ENCODE measurements around the gene RAB3C. TPM values are rescaled to one million over a fixed set of nuclear protein-coding genes. Genes with fewer than 3 reads are reported as not detected.

RAB3C gene
- total RNA-seq, 6 experiments from 2014 or later = 0.18 to 2.6 (median 0.99) TPM

- H3K4me1 ChIP-seq = no peaks in the 10 kb centered on the region
- DNase-seq = no peak
- H3K9me3 ChIP-seq = no peaks in the 10 kb centered on the region
- no peaks in the 10 kb centered on the region for H3K27me3 ChIP-seq
- H3K36me3 ChIP-seq = no peaks in the 10 kb centered on the region
- ATAC-seq = no peak
- no peak overlapping the region for H3K27ac ChIP-seq
- intact Hi-C loops (cut with DNase I) = no loop called here
- 90% methylated on average over 2 of the region's 2 CpGs for WGBS (ENCODE audit: insufficient coverage, low coverage, low lambda C conversion rate, missing lambda C conversion rate)
- TF ChIP-seq, protein P1, sequence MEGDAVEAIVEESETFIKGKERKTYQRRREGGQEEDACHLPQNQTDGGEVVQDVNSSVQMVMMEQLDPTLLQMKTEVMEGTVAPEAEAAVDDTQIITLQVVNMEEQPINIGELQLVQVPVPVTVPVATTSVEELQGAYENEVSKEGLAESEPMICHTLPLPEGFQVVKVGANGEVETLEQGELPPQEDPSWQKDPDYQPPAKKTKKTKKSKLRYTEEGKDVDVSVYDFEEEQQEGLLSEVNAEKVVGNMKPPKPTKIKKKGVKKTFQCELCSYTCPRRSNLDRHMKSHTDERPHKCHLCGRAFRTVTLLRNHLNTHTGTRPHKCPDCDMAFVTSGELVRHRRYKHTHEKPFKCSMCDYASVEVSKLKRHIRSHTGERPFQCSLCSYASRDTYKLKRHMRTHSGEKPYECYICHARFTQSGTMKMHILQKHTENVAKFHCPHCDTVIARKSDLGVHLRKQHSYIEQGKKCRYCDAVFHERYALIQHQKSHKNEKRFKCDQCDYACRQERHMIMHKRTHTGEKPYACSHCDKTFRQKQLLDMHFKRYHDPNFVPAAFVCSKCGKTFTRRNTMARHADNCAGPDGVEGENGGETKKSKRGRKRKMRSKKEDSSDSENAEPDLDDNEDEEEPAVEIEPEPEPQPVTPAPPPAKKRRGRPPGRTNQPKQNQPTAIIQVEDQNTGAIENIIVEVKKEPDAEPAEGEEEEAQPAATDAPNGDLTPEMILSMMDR (IDR thresholded peaks at IDR 0.05) = no peak
- TF ChIP-seq POLR2A (IDR thresholded peaks at IDR 0.05) = no peak
- H3K4me3 ChIP-seq = no peak overlapping the region
These were observed 142.1 kb downstream of the RAB3C start for GRCh38 chr5:58724992-58725391.

GRCh38 chr5:58731641-58732040, 148.8 kb downstream of the RAB3C start:
- Histone ChIP-seq H3K4me3 (no peak overlapping the region), H3K36me3 (no peaks in the 10 kb centered on the region), H3K4me1 (no peaks in the 10 kb centered on the region), H3K9me3 (no peaks in the 10 kb centered on the region), H3K27ac (no peak overlapping the region), H3K27me3 (no peaks in the 10 kb centered on the region)
- DNase-seq (no peak), ATAC-seq (no peak)
- WGBS (ENCODE audit: insufficient coverage, low coverage, low lambda C conversion rate, missing lambda C conversion rate) = 71% methylated on average over 1 of the region's 1 CpG
- TF ChIP-seq, protein P1 (IDR thresholded peaks at IDR 0.05) = no peak
- intact Hi-C loops (cut with DNase I) = no loop called here

DNA sequence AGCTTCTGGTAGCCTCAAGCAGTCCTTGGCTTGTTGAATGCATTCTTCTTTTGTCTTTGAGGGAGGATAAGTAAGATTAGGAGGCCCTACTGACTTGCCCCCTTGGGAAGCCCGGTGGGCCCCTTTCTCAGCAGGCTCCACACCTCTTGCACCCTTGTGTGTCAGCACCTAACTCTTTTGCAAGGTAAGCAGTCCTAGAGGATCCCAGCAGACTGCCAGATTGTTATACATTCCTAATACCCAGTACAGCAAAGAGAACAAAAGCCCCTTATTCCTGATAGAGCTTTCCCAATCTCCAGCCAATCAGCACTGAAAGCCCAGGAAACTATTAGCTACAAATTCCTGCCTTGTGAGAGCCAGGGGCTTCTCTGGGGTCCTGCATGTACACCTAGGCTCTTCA, 152.8 kb downstream of the RAB3C start:
- intact Hi-C loops (cut with DNase I) = no loop called here
- Histone ChIP-seq H3K4me3 (no peak overlapping the region), H3K9me3 (no peaks in the 10 kb centered on the region), H3K27me3 (no peaks in the 10 kb centered on the region), H3K4me1 (peaks cover 0 to 9% (median 4%) of the 10 kb centered on the region in 4 donors), H3K36me3 (no peaks in the 10 kb centered on the region), H3K27ac (no peak overlapping the region)
- no peak for DNase-seq
- no CpG with 5 or more reads among the region's 1 CpG for WGBS (ENCODE audit: insufficient coverage, low coverage, low lambda C conversion rate, missing lambda C conversion rate)
- TF ChIP-seq, protein P1 (IDR thresholded peaks at IDR 0.05) = no peak
- TF ChIP-seq POLR2A (IDR thresholded peaks at IDR 0.05) = no peak
- no peak for ATAC-seq

GRCh38 chr5:58736214-58736613, 153.3 kb downstream of the RAB3C start:
- Histone ChIP-seq H3K9me3 (no peaks in the 10 kb centered on the region), H3K36me3 (no peaks in the 10 kb centered on the region), H3K27me3 (no peaks in the 10 kb centered on the region), H3K4me3 (no peak overlapping the region), H3K4me1 (peaks cover 0 to 9% (median 4%) of the 10 kb centered on the region in 4 donors), H3K27ac (no peak overlapping the region)
- DNase-seq = no peak
- TF ChIP-seq, protein P1 (IDR thresholded peaks at IDR 0.05) = no peak
- no peak for TF ChIP-seq POLR2A (IDR thresholded peaks at IDR 0.05)
- ATAC-seq = no peak
- WGBS (ENCODE audit: insufficient coverage, low coverage, low lambda C conversion rate, missing lambda C conversion rate) = 85% methylated on average over 5 of the region's 5 CpGs
- intact Hi-C loops (cut with DNase I) = no loop called here

- Histone ChIP-seq H3K36me3 (no peaks in the 10 kb centered on the region), H3K4me3 (no peak overlapping the region), H3K27me3 (no peaks in the 10 kb centered on the region), H3K4me1 (peaks cover 0 to 9% (median 4%) of the 10 kb centered on the region in 4 donors), H3K27ac (no peak overlapping the region), H3K9me3 (no peaks in the 10 kb centered on the region)
- intact Hi-C loops (cut with DNase I) = no loop called here
- DNase-seq (no peak), ATAC-seq (no peak)
- TF ChIP-seq POLR2A (IDR thresholded peaks at IDR 0.05) = no peak
- TF ChIP-seq, protein P1 (IDR thresholded peaks at IDR 0.05) = no peak
These were observed 154.8 kb downstream of the RAB3C start for GRCh38 chr5:58737671-58738070.

All from right lobe of liver (tissue), 6 donors.